Activated CD4-positive, alpha-beta T cell treated with anti-CD3 and anti-CD28 coated beads, Interleukin-2, amount 10 ng/mL, durations not matched to agents 7 days and 5 days (primary cell): ENCODE measurements around the gene LIMCH1. TPM values are rescaled to one million over a fixed set of nuclear protein-coding genes. Genes with fewer than 3 reads are reported as not detected.
"Not testable (repeated sequence)": the region's sequence is repeated elsewhere in the genome, so short reads cannot be mapped to it uniquely, and the experiment has no call there.

Experiments
- CTCF ChIA-PET: fragments of 350-600 bp; sonication (Branson Sonifier 250); formaldehyde crosslinking; loops from one replicate; lab custom pipeline; 2021; ENCODE audit warnings: antibody characterized with exemption; lab: Charles Lee
- POLR2A ChIA-PET: fragments of 350-600 bp; sonication (Branson Sonifier 250); formaldehyde crosslinking; loops from one replicate; lab custom pipeline; 2021; ENCODE audit warnings: antibody characterized with exemption; lab: Charles Lee
- DNase-seq: peaks from one replicate; pipeline ENCODE4 v3.0.0-alpha.2; 2020
- H3K27ac Mint-ChIP-seq: one replicate; pipeline ENCODE4 v1.8.0; 2021; ENCODE audit warnings: mild to moderate bottlenecking, moderate library complexity, mixed read lengths
- H3K27me3 Mint-ChIP-seq: one replicate; pipeline ENCODE4 v1.8.0; 2021; ENCODE audit warnings: mixed read lengths
- H3K36me3 Mint-ChIP-seq: one replicate; pipeline ENCODE4 v1.8.0; 2021; ENCODE audit warnings: low read depth, mixed read lengths
- H3K4me1 Mint-ChIP-seq: one replicate; pipeline ENCODE4 v1.8.0; 2021; ENCODE audit warnings: mixed read lengths
- H3K4me3 Mint-ChIP-seq: one replicate; pipeline ENCODE4 v1.8.0; 2021; ENCODE audit warnings: mild to moderate bottlenecking, moderate library complexity, mixed read lengths
- H3K9me3 Mint-ChIP-seq: one replicate; pipeline ENCODE4 v1.8.0; 2021; ENCODE audit warnings: mixed read lengths
- total RNA-seq, 2 experiments: library from RNA; stranded (reverse); gene quantifications; one replicate each; pipeline ENCODE4 v1.2.3, GENCODE V29; 2021

LIMCH1 gene
- total RNA-seq, 2 experiments from 2014 or later, result not detected

DNA sequence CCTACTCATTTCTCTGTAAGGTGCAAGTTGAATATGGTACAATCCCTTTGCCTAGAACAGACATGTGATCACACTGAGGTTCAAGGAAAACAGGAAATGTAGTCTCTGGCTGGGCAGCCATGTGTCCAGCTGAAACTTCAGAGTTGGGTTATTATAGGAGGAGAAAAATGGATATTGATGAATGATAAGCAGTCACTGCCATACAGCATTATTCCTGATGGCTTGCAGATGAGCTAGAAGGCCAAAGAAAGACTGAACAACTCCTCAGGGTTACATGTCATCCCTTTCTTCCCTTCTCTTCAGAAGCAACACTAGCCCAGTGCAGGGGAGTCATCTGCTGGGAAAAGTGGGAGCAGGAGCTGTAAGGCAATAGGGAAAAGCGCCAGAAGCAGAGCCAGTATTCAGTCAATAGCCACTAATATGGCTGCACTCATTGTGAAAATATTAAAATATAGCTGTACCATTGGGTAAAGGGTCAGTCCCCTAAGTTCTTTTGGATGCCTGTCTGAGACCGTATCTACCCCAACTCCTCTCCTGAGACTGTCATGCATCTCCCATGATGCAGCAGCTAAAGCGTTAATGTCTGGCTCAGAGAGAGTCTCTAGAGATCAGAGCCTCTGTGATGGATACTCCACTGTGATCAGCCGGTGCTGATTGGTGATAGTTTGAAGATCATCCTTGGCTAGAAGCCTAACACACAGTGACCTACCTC, 190.1 kb downstream of the LIMCH1 start:
- no peak overlapping the region for H3K4me3 Mint-ChIP-seq
- no peaks in the 10 kb centered on the region for H3K36me3 Mint-ChIP-seq
- CTCF ChIA-PET, result no interaction called here
- peaks cover 5% of the 10 kb centered on the region for H3K9me3 Mint-ChIP-seq
- H3K4me1 Mint-ChIP-seq, result no peaks in the 10 kb centered on the region
- peaks cover 24% of the 10 kb centered on the region for H3K27me3 Mint-ChIP-seq
- POLR2A ChIA-PET, result no interaction called here
- no peak overlapping the region for H3K27ac Mint-ChIP-seq
- DNase-seq, result no peak

GRCh38 chr4:41728573-41728913, 190.6 kb downstream of the LIMCH1 start:
- no peaks in the 10 kb centered on the region for H3K4me1 Mint-ChIP-seq
- no peak overlapping the region for H3K27ac Mint-ChIP-seq
- DNase-seq, result no peak
- POLR2A ChIA-PET, result no interaction called here
- CTCF ChIA-PET, result no interaction called here
- H3K4me3 Mint-ChIP-seq, result no peak overlapping the region
- peaks cover 5% of the 10 kb centered on the region for H3K9me3 Mint-ChIP-seq
- peaks cover 24% of the 10 kb centered on the region for H3K27me3 Mint-ChIP-seq
- no peaks in the 10 kb centered on the region for H3K36me3 Mint-ChIP-seq

GRCh38 chr4:41731569-41732126, 193.7 kb downstream of the LIMCH1 start:
- H3K27ac Mint-ChIP-seq, result no peak overlapping the region
- peaks cover 26% of the 10 kb centered on the region for H3K27me3 Mint-ChIP-seq
- no peaks in the 10 kb centered on the region for H3K9me3 Mint-ChIP-seq
- ChIA-PET POLR2A (no interaction called here), CTCF (interaction anchor here (0.6 kb wide), 1 partner anchor 179 kb away, joined by 3 read pairs; no protein-coding TSS in a partner anchor)
- no peaks in the 10 kb centered on the region for H3K4me1 Mint-ChIP-seq
- DNase-seq, result no peak
- H3K4me3 Mint-ChIP-seq, result no peak overlapping the region
- no peaks in the 10 kb centered on the region for H3K36me3 Mint-ChIP-seq

GRCh38 chr4:41734371-41734770, 196.4 kb downstream of the LIMCH1 start:
- H3K9me3 Mint-ChIP-seq, result no peaks in the 10 kb centered on the region
- no peak overlapping the region for H3K4me3 Mint-ChIP-seq
- H3K4me1 Mint-ChIP-seq, result no peaks in the 10 kb centered on the region
- no peaks in the 10 kb centered on the region for H3K36me3 Mint-ChIP-seq
- CTCF ChIA-PET, result no interaction called here
- no peak for DNase-seq
- no peak overlapping the region for H3K27ac Mint-ChIP-seq
- POLR2A ChIA-PET, result no interaction called here
- H3K27me3 Mint-ChIP-seq, result peaks cover 17% of the 10 kb centered on the region

- H3K36me3 Mint-ChIP-seq, result not testable (repeated sequence)
Observed at GRCh38 chr4:41737491-41737890, 199.5 kb downstream of the LIMCH1 start.

GRCh38 chr4:41741354-41741753, 203.4 kb downstream of the LIMCH1 start:
- H3K36me3 Mint-ChIP-seq, result peaks cover 5% of the 10 kb centered on the region
- no peak overlapping the region for H3K4me3 Mint-ChIP-seq
- no peak overlapping the region for H3K27ac Mint-ChIP-seq
- no peaks in the 10 kb centered on the region for H3K4me1 Mint-ChIP-seq
- no peak for DNase-seq
- POLR2A ChIA-PET, result no interaction called here
- CTCF ChIA-PET, result interaction anchor here (0.6 kb wide), 1 partner anchor 48 kb away, joined by 3 read pairs; no protein-coding TSS in a partner anchor
- no peaks in the 10 kb centered on the region for H3K9me3 Mint-ChIP-seq
- H3K27me3 Mint-ChIP-seq, result peaks cover 23% of the 10 kb centered on the region

More at GRCh38 chr4:41737491-41737890, 199.5 kb downstream of the LIMCH1 start:
- H3K9me3 Mint-ChIP-seq, H3K4me1 Mint-ChIP-seq, H3K4me3 Mint-ChIP-seq, POLR2A ChIA-PET, CTCF ChIA-PET, H3K27ac Mint-ChIP-seq, H3K27me3 Mint-ChIP-seq, DNase-seq: not testable (repeated sequence)

- Mint-ChIP-seq H3K9me3 (no peaks in the 10 kb centered on the region), H3K27me3 (peaks cover 52% of the 10 kb centered on the region), H3K4me1 (no peaks in the 10 kb centered on the region), H3K36me3 (peaks cover 9% of the 10 kb centered on the region), H3K27ac (peak overlapping the region; percentile 52), H3K4me3 (peak overlapping the region; percentile 16)
- ChIA-PET POLR2A (no interaction called here), CTCF (no interaction called here)
- no peak for DNase-seq
Observed at GRCh38 chr4:41744572-41745291, 206.8 kb downstream of the LIMCH1 start.

DNA sequence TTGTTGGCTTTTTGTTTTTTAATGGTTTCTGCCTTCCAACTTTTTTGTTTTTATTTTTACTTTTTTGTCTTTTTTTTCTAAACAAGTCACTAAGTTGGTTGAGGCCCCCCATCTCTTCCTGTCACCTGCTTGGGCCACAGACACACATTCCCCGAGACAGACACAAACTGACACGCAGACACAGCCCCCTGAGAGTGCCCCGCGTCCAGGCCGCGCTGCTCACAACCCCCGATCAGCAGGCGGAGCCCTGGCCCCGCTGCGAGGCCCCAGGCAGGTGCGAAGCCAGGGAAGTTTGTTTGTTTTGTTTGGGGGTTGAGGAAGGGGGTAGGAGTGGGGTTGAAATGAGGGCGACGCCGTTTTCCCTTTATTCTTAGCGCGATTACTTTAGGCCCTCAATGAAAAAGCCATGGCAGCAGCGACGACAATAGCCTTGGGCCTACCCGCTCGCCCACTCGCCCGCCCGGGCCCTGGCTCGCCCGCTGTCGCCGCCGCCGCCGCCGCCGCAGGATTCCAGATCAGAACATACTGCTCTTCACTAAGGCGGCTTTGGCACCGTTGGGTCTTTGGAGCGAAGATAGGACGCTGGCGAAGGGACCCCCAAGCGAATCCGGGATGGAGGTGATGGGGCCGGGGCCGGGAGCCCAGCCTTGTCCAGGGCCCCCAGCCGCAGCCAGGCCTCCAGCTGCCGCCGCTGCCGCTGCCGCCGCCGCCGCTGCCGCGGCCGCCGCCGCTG, 207.5 kb downstream of the LIMCH1 start:
- Mint-ChIP-seq H3K27me3 (peaks cover 59% of the 10 kb centered on the region), H3K9me3 (no peaks in the 10 kb centered on the region), H3K4me3 (peak overlapping the region; percentile 16), H3K27ac (peak overlapping the region; percentile 19), H3K36me3 (peaks cover 9% of the 10 kb centered on the region), H3K4me1 (no peaks in the 10 kb centered on the region)
- no peak for DNase-seq
- POLR2A ChIA-PET, result no interaction called here
- CTCF ChIA-PET, result interaction anchor here (1.0 kb wide), 1 partner anchor 19 kb away, joined by 4 read pairs; no protein-coding TSS in a partner anchor

GRCh38 chr4:41746025-41746439, 208.1 kb downstream of the LIMCH1 start:
- H3K9me3 Mint-ChIP-seq, result no peaks in the 10 kb centered on the region
- H3K4me3 Mint-ChIP-seq, result peak overlapping the region; percentile 27
- ChIA-PET CTCF (interaction anchor here (1.0 kb wide), 1 partner anchor 19 kb away, joined by 4 read pairs; no protein-coding TSS in a partner anchor), POLR2A (no interaction called here)
- DNase-seq, result no peak
- peaks cover 1% of the 10 kb centered on the region for H3K4me1 Mint-ChIP-seq
- H3K27ac Mint-ChIP-seq, result no peak overlapping the region
- H3K27me3 Mint-ChIP-seq, result peaks cover 65% of the 10 kb centered on the region
- H3K36me3 Mint-ChIP-seq, result peaks cover 9% of the 10 kb centered on the region

- Mint-ChIP-seq H3K4me3 (peak overlapping the region; percentile 27), H3K27me3 (peaks cover 70% of the 10 kb centered on the region), H3K4me1 (peaks cover 1% of the 10 kb centered on the region), H3K27ac (peak overlapping the region; percentile 31), H3K9me3 (no peaks in the 10 kb centered on the region), H3K36me3 (peaks cover 9% of the 10 kb centered on the region)
- DNase-seq, result no peak
- CTCF ChIA-PET, result interaction anchor here (0.7 to 1.0 kb wide), 2 partner anchors 20 to 119 kb away, joined by 3 to 4 read pairs; no protein-coding TSS in a partner anchor
- POLR2A ChIA-PET, result no interaction called here
Observed at GRCh38 chr4:41746440-41747229, 208.7 kb downstream of the LIMCH1 start.

DNA sequence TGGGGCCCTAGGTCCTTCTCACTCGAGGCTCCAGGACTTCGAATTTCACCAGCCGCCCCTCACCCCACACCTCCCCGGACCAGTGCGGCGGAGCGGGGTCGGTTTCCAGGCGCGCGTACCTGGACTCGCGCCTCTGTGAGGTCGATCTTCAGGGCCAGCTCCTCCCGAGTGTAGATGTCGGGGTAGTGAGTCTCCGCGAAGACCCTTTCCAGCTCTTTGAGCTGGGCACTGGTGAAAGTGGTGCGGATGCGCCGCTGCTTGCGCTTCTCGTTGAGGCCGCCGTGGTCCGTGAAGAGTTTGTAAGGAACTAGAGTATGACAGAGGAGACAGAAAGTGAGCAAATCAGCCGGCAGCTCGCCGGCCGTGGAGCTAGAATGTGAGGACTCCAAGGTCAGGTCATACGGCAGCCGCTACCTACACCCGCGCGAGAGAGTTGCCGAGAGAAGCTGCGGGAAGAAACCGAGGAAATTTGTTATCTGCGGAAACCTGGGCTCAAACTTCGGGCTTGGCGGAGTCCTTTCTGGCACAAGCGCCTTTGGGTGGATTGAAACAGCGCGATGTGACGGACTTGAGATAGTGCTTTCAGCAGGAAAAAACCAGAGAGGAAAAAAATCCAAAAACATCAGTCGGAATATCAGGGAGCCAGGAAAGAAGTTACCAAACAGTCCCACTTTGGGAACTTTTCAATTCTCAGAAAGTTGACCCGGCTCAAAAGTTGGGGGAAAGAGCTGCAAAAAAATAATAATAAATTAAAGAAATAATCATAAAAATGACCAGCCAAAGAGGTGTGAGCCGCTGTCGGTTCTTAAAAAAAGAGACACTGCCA, 209.5 kb downstream of the LIMCH1 start:
- no peak for DNase-seq
- Mint-ChIP-seq H3K4me1 (peaks cover 1% of the 10 kb centered on the region), H3K36me3 (peaks cover 9% of the 10 kb centered on the region), H3K4me3 (no peak overlapping the region), H3K27me3 (peaks cover 75% of the 10 kb centered on the region), H3K27ac (peak overlapping the region; percentile 50), H3K9me3 (no peaks in the 10 kb centered on the region)
- ChIA-PET CTCF (interaction anchor here (0.7 kb wide), 1 partner anchor 119 kb away, joined by 3 read pairs; no protein-coding TSS in a partner anchor), POLR2A (no interaction called here)
